ENCODE measurements around the gene TMEM163. TPM values are rescaled to one million over a fixed set of nuclear protein-coding genes. Genes with fewer than 3 reads are reported as not detected.

Gene TMEM163
- total RNA-seq, 4 donors from 2014 or later = not detected

GRCh38 chr2:134663451-134664450 is 55.0 kb downstream of the TMEM163 start:
- Histone ChIP-seq H3K27ac (no peak overlapping the region), H3K9me3 (no peaks in the 10 kb centered on the region), H3K27me3 (no peaks in the 10 kb centered on the region), H3K4me1 (no peaks in the 10 kb centered on the region), H3K36me3 (no peaks in the 10 kb centered on the region), H3K4me3 (no peak overlapping the region)
- no peak for DNase-seq (ENCODE audit: low spot score in 2 of 2)
- WGBS, 2 donors = 88 to 90% methylated on average over 8 of the region's 8 CpGs
- TF ChIP-seq CTCF (IDR thresholded peaks at IDR 0.05) (no peak), EP300 (IDR thresholded peaks at IDR 0.05) (no peak), POLR2A (IDR thresholded peaks at IDR 0.05) (no peak)

DNA sequence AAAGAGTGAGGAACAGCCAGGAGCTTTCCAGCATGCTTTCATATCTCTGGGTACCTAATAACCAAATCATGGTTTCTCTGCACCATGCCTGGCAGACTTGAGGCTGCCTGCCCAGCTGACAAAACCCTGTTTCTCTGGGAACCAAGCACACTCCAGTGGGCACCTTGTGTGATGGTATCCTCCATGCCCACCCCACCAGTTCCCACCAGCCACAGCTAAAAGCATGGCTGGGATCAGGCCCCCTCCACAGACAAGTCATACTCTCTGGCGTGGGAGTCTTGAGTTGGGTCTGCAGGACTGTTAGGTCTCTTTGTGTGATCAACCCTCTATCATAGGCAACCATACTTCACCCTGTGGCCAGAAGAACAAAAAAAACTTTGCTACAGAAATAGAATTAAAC is 56.0 kb downstream of the TMEM163 start:
- Histone ChIP-seq H3K9me3 (no peaks in the 10 kb centered on the region), H3K4me3 (no peak overlapping the region), H3K27me3 (no peaks in the 10 kb centered on the region), H3K27ac (no peak overlapping the region), H3K4me1 (no peaks in the 10 kb centered on the region), H3K36me3 (no peaks in the 10 kb centered on the region)
- TF ChIP-seq EP300 (IDR thresholded peaks at IDR 0.05) = no peak
- TF ChIP-seq CTCF (IDR thresholded peaks at IDR 0.05) = no peak
- no peak for TF ChIP-seq POLR2A (IDR thresholded peaks at IDR 0.05)
- DNase-seq (ENCODE audit: low spot score in 2 of 2) = no peak
- 90 to 93% methylated on average over 1 of the region's 1 CpG for WGBS, 2 donors

DNA sequence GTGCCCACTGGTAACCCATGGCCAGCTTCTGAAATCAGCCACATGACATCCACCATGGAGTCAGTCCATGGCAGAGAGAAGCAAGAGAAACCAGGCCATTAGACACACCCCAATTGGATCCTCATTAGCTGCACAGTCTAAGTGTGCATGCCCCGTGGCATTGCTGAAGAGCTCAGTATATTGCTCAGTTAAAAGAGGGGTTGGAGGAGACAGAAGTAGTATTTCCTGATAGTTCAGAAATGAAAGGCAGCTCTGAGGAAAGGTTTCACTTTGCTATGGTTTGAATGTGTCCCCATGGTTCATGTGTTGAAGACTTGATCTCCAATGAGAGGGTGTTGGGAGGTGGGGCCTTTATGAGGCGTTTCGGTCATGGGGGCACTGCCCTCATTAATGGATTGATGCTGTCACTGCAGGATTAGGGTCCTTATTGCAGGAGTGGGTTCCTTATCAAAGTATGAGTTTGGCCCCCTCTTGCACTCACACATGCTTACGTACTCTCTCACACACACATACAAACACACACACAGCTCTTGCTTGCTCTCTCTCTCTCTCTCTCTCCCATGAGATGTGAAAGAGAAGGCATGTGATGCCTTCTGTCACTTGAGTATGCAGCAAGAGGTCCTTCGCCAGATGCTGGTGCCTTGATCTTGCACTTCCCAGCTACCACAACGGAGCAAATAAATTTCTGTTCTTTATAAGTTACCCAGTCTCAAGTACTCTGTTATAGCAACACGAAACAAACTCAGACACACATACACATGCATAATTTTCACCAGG is 58.0 kb downstream of the TMEM163 start:
- 78 to 86% methylated on average over 7 of the region's 7 CpGs for WGBS, 2 donors
- H3K27ac ChIP-seq = no peak overlapping the region
- H3K9me3 ChIP-seq = no peaks in the 10 kb centered on the region
- no peaks in the 10 kb centered on the region for H3K27me3 ChIP-seq
- no peaks in the 10 kb centered on the region for H3K4me1 ChIP-seq
- H3K4me3 ChIP-seq = no peak overlapping the region
- DNase-seq (ENCODE audit: low spot score in 2 of 2) = no peak
- no peak for TF ChIP-seq POLR2A (IDR thresholded peaks at IDR 0.05)
- no peak for TF ChIP-seq EP300 (IDR thresholded peaks at IDR 0.05)
- TF ChIP-seq CTCF (IDR thresholded peaks at IDR 0.05) = no peak
- no peaks in the 10 kb centered on the region for H3K36me3 ChIP-seq

DNA sequence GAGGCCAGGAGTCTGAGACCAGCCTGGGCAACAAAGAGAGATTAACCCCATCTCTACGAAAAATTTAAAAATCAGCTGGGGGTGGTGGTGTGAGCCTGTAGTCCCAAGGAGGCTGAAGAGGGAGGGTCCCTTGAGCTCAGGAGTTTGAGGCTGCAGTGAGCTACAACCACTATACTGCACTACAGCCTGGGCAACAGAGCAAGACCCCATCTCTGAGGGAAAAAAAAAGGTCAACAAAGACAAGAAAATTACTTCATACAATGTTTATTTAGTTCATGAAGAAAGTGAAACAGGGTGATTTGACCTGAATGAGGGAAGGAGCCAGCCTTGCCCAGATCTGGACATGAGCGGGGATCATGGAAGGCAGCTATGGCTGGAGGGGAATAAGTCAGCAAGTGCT is 59.1 kb downstream of the TMEM163 start:
- no peak for TF ChIP-seq POLR2A (IDR thresholded peaks at IDR 0.05)
- TF ChIP-seq CTCF (IDR thresholded peaks at IDR 0.05) = no peak
- no peak for TF ChIP-seq EP300 (IDR thresholded peaks at IDR 0.05)
- H3K9me3 ChIP-seq = no peaks in the 10 kb centered on the region
- H3K4me1 ChIP-seq = no peaks in the 10 kb centered on the region
- no peaks in the 10 kb centered on the region for H3K36me3 ChIP-seq
- H3K27ac ChIP-seq = no peak overlapping the region
- H3K4me3 ChIP-seq = no peak overlapping the region
- 64 to 66% methylated on average over 2 of the region's 2 CpGs for WGBS, 2 donors
- DNase-seq (ENCODE audit: low spot score in 2 of 2) = no peak
- H3K27me3 ChIP-seq = no peaks in the 10 kb centered on the region
